Retina (tissue), 1 donor: ENCODE measurements around the gene ISCA1.

Source experiments
- DNase-seq: peaks from one replicate; pipeline ENCODE4 v3.0.0-alpha.2; 2016

The ISCA1 gene

GRCh38 chr9:86217076-86217755 is 65.1 kb downstream of the ISCA1 start:
- no peak for DNase-seq
